Brain microvascular endothelial cell (primary cell): Measurements from ENCODE around the gene RNF6.
"Not testable (repeated sequence)": the region's sequence is repeated elsewhere in the genome, so short reads cannot be mapped to it uniquely, and the experiment has no call there.

Experiments used
- DNase-seq: peaks from one replicate; pipeline ENCODE4 v3.0.0-alpha.2; 2020
- H3K27ac ChIP-seq: fragments of 250-450 bp; sonication (Bioruptor Pico); 2 replicates; pipeline ENCODE4 v1.5.1; 2020; ENCODE audit warnings: mild to moderate bottlenecking, moderate library complexity
- H3K27me3 ChIP-seq: fragments of 250-450 bp; sonication (Bioruptor Pico); replicated peaks from 2 replicates; pipeline ENCODE4 v1.5.1; 2020; ENCODE audit warnings: mild to moderate bottlenecking
- H3K36me3 ChIP-seq: fragments of 250-450 bp; sonication (Bioruptor Pico); replicated peaks from 2 replicates; pipeline ENCODE4 v1.5.1; 2020; ENCODE audit warnings: mild to moderate bottlenecking
- H3K4me3 ChIP-seq: 2 replicates; pipeline ENCODE4 v1.5.1; 2011; ENCODE audit warnings: low read depth, mild to moderate bottlenecking, control low read depth, low read length, moderate library complexity
- in situ Hi-C: cut with HindIII; loops from 2 replicates; pipeline ENCODE4 v1.10.0; 2017; ENCODE audit warnings: low sequenced_read_pairs, low pct_ligation_motif_present
- TF ChIP-seq, protein P1 (sequence below): IDR thresholded peaks from 2 replicates; pipeline ENCODE4 v1.5.1; 2011; ENCODE audit warnings: low read depth, mild to moderate bottlenecking, moderate library complexity, low read length, control low read depth, inconsistent platforms; ENCODE audit errors: missing control alignments

The RNF6 gene

DNA sequence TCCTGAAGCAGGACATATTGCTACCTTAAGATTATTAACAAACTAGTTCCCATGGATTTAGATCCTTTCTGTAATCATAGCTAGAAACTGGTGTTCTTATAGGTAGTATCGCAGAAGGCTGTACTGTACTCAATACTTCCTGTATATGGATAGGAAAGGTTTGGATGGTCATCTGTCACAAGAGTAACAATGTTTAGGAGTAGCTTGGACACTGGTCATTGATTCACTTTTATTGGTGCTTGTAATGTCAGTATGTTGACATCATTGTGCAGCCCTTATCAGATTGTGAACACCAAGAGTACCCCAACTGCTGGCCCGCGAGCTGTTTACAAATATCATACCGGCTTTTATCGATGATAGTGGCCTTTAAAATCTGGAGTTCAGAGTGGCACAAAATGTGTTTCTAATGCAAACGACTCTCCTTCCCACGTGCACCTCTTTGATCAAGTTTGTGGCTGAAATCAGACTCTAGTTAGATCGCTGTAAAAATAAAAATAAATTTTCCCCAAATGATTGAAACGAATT lies 31.2 kb upstream of the RNF6 start:
- Histone ChIP-seq H3K36me3 (no peaks in the 10 kb centered on the region), H3K27ac (no peak overlapping the region), H3K4me3 (peak overlapping the region; percentile 82), H3K27me3 (no peaks in the 10 kb centered on the region)
- in situ Hi-C loops = no loop called here
- TF ChIP-seq, protein P1, sequence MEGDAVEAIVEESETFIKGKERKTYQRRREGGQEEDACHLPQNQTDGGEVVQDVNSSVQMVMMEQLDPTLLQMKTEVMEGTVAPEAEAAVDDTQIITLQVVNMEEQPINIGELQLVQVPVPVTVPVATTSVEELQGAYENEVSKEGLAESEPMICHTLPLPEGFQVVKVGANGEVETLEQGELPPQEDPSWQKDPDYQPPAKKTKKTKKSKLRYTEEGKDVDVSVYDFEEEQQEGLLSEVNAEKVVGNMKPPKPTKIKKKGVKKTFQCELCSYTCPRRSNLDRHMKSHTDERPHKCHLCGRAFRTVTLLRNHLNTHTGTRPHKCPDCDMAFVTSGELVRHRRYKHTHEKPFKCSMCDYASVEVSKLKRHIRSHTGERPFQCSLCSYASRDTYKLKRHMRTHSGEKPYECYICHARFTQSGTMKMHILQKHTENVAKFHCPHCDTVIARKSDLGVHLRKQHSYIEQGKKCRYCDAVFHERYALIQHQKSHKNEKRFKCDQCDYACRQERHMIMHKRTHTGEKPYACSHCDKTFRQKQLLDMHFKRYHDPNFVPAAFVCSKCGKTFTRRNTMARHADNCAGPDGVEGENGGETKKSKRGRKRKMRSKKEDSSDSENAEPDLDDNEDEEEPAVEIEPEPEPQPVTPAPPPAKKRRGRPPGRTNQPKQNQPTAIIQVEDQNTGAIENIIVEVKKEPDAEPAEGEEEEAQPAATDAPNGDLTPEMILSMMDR = no peak
- DNase-seq = no peak

DNA sequence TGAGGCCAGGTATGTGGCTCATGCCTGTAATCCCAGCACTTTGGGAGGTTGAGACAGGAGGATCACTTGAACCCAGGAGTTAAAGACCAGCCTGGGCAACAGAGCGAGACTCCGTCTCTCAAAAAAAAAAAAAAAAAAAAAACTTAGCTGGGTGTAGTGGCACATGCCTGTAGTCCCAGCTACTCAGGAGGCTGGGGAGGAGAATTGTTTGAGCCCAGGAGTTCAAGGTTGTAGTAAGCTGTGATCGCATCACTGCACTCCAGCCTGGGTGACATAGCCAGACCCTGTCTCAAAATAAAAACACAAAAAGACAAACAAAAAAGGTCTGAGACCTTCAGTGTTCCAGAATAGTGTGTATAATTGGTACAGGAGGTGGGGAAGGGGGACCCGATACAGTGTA lies 29.9 kb upstream of the RNF6 start:
- H3K4me3 ChIP-seq, H3K27ac ChIP-seq, H3K36me3 ChIP-seq, in situ Hi-C loops, H3K27me3 ChIP-seq, DNase-seq: not testable (repeated sequence)

DNA sequence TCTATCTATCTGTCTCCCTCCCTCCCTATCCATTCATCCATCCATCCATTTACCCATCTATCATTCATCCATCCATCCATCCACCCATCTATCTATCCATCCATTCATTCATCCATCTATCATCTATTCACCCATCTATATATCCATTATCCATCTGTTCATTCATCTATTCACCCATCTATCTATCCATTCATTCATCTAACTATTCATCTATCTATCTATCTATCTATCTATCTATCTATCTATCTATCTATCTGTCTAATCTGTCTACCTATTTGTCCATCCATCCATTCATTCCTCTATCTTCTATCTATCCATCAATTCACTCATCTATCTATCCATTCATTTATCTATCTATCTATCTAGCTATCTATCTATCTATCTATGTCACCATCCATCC lies 27.4 kb upstream of the RNF6 start:
- TF ChIP-seq, protein P1 = no peak
- Histone ChIP-seq H3K4me3 (no peak overlapping the region), H3K27ac (no peak overlapping the region), H3K27me3 (no peaks in the 10 kb centered on the region), H3K36me3 (no peaks in the 10 kb centered on the region)
- in situ Hi-C loops = no loop called here
- no peak for DNase-seq

DNA sequence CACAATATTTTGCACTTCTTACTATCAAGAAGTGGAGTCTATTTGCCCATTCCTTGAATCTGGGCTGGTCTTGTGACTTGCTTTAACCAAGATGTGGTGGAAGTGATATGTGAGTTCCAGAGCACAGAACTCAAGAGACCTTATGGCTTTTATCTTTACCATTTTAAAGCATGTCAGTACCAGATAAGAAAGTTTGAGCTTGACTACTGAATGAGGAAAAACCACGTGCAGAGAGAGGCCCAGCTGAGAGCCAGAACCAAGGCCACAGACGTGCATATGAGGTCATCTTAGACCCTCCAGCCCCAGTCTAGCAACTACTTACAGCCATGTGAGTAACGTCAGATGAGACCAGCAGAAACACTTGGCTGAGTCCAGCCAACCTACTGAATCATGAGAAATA lies 25.5 kb upstream of the RNF6 start:
- peak; percentile 11 for DNase-seq
- Histone ChIP-seq H3K4me3 (no peak overlapping the region), H3K27ac (no peak overlapping the region), H3K27me3 (no peaks in the 10 kb centered on the region), H3K36me3 (no peaks in the 10 kb centered on the region)
- in situ Hi-C loops = no loop called here
- TF ChIP-seq, protein P1 = no peak

DNA sequence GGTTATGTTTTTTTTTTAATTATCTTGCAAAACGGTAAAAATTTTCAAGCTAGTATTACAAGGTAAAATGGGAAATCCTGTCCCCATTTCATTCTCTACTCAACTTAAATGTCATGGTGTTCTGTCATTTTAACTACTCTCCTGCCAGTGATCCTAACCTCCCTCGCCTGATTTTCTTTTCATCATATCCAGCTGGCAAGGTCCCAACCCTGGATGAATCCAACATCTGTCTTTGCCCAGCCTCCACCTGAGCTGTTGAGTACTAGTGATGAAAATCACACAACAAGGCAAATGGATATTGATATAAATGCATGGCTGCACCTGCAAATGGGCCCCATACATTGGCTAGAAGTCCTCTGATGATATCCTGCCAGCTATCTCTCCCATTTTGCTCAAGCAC lies 24.9 kb upstream of the RNF6 start:
- H3K4me3 ChIP-seq = no peak overlapping the region
- no peak overlapping the region for H3K27ac ChIP-seq
- no peaks in the 10 kb centered on the region for H3K36me3 ChIP-seq
- no peak for DNase-seq
- no peaks in the 10 kb centered on the region for H3K27me3 ChIP-seq
- TF ChIP-seq, protein P1 = no peak
- in situ Hi-C loops = no loop called here

DNA sequence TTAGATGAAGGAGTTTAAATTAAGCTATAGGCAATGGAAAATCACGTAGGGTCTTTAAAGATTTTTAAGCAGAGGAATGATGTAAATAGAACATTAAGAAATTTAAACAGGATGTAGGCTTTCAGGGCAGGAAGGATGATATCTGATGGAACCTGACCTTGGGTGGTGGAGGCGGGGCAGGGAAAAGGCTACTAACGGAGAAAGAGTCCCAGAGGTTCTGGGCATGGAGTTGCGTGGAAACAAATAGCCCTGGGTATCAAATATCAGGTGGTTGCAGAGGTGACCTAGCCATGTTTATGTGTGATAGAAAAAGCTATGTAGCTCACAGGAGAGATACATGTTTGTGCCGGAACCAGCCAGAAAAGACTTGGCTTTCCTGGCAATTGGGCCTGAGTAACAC lies 24.0 kb upstream of the RNF6 start:
- in situ Hi-C loops = no loop called here
- no peak for DNase-seq
- H3K27me3 ChIP-seq = no peaks in the 10 kb centered on the region
- H3K36me3 ChIP-seq = no peaks in the 10 kb centered on the region
- H3K27ac ChIP-seq = no peak overlapping the region
- TF ChIP-seq, protein P1 = no peak
- no peak overlapping the region for H3K4me3 ChIP-seq
